WTC11 (cell line): Measurements from ENCODE around the gene GRK2. TPM values are rescaled to one million over a fixed set of nuclear protein-coding genes. Genes with fewer than 3 reads are reported as not detected.

ENCODE experiments used
- CREM ChIP-seq: sonication (generic); formaldehyde crosslinking; IDR thresholded peaks from 2 replicates; pipeline ENCODE4 v1.8.1; 2022; ENCODE audit warnings: mild to moderate bottlenecking, missing genetic modification reagents, moderate library complexity
- CTCF ChIP-seq: fragments of 200-600 bp; IDR thresholded peaks from 2 replicates; pipeline ENCODE4 v1.8.0; 2022; ENCODE audit warnings: antibody characterized with exemption
- FOXJ3 ChIP-seq: sonication (generic); formaldehyde crosslinking; IDR thresholded peaks from 2 replicates; pipeline ENCODE4 v1.9.0; 2021; ENCODE audit warnings: missing genetic modification reagents, mild to moderate bottlenecking, borderline replicate concordance
- FOXK1 ChIP-seq: sonication (generic); formaldehyde crosslinking; IDR thresholded peaks from 2 replicates; pipeline ENCODE4 v1.8.0; 2022; ENCODE audit warnings: mild to moderate bottlenecking, moderate library complexity, missing genetic modification reagents
- FOXP1 ChIP-seq: sonication (generic); formaldehyde crosslinking; IDR thresholded peaks from 2 replicates; pipeline ENCODE4 v1.8.0; 2022; ENCODE audit warnings: missing genetic modification reagents, mild to moderate bottlenecking, moderate library complexity, borderline replicate concordance
- FOXP4 ChIP-seq: sonication (generic); formaldehyde crosslinking; IDR thresholded peaks from 2 replicates; pipeline ENCODE4 v1.8.0; 2022; ENCODE audit warnings: mild to moderate bottlenecking, missing genetic modification reagents
- GTF2I ChIP-seq: fragments of 250-450 bp; sonication (Bioruptor Pico); conservative IDR thresholded peaks from 2 replicates; pipeline ENCODE4 v1.4.0; 2021; ENCODE audit warnings: mild to moderate bottlenecking
- MYBL2 ChIP-seq: sonication (generic); formaldehyde crosslinking; IDR thresholded peaks from 2 replicates; pipeline ENCODE4 v1.8.1; 2023; ENCODE audit warnings: mild to moderate bottlenecking, moderate library complexity, missing genetic modification reagents
- NFATC4 ChIP-seq: fragments of 250-450 bp; sonication (Bioruptor Pico); IDR thresholded peaks from 2 replicates; pipeline ENCODE4 v1.9.0; 2021; ENCODE audit warnings: mild to moderate bottlenecking
- STAT6 ChIP-seq: sonication (generic); formaldehyde crosslinking; conservative IDR thresholded peaks from 2 replicates; pipeline ENCODE4 v1.8.1; 2023; ENCODE audit warnings: mild to moderate bottlenecking, low read depth, missing genetic modification reagents, moderate library complexity
- TP53 ChIP-seq: sonication (generic); formaldehyde crosslinking; IDR thresholded peaks from 2 replicates; pipeline ENCODE4 v1.8.1; 2023; ENCODE audit warnings: mild to moderate bottlenecking, missing genetic modification reagents
- USF1 ChIP-seq: sonication (generic); formaldehyde crosslinking; IDR thresholded peaks from 2 replicates; pipeline ENCODE4 v1.8.0; 2022; ENCODE audit warnings: mild to moderate bottlenecking, missing genetic modification reagents
- USF2 ChIP-seq: sonication (generic); formaldehyde crosslinking; IDR thresholded peaks from 2 replicates; pipeline ENCODE4 v1.8.1; 2023; ENCODE audit warnings: mild to moderate bottlenecking, missing genetic modification reagents, moderate library complexity
- ZBTB21 ChIP-seq: sonication (generic); formaldehyde crosslinking; IDR thresholded peaks from 2 replicates; pipeline ENCODE4 v1.8.1; 2023; ENCODE audit warnings: mild to moderate bottlenecking, missing genetic modification reagents, borderline replicate concordance
- ZNF121 ChIP-seq: sonication (generic); formaldehyde crosslinking; IDR thresholded peaks from 2 replicates; pipeline ENCODE4 v1.8.0; 2023; ENCODE audit warnings: missing genetic modification reagents
- ZNF138 ChIP-seq: sonication (generic); formaldehyde crosslinking; conservative IDR thresholded peaks from 2 replicates; pipeline ENCODE4 v1.8.1; 2022; ENCODE audit warnings: mild to moderate bottlenecking, moderate library complexity, missing genetic modification reagents
- ZNF396 ChIP-seq: fragments of 250-450 bp; sonication (Bioruptor Pico); IDR thresholded peaks from 2 replicates; pipeline ENCODE4 v1.8.0; 2021; ENCODE audit warnings: mild to moderate bottlenecking, moderate library complexity, borderline replicate concordance
- ZNF423 ChIP-seq: fragments of 250-450 bp; sonication (Bioruptor Pico); IDR thresholded peaks from 2 replicates; pipeline ENCODE4 v2.1.2; 2022; ENCODE audit warnings: mild to moderate bottlenecking, moderate library complexity
- ZNF425 ChIP-seq: fragments of 250-450 bp; sonication (Bioruptor Pico); conservative IDR thresholded peaks from 2 replicates; pipeline ENCODE4 v1.9.0; 2021; ENCODE audit warnings: mild to moderate bottlenecking
- total RNA-seq: library from RNA; stranded (reverse); gene quantifications from 3 replicates; pipeline ENCODE4 v1.2.3, GENCODE V29; 2021

GRK2 gene
- total RNA-seq, 1 experiment from 2014 or later: 68.1 TPM

- no peak for TF ChIP-seq ZNF425 (CRISPR knock-in tag)
- TF ChIP-seq GTF2I (CRISPR knock-in tag): no peak
- no peak; the same call in none of the 2 replicates for TF ChIP-seq ZBTB21
- 0 out of 2 replicates have a peak, but pooled peaks have one; percentile 51 for TF ChIP-seq NFATC4 (CRISPR knock-in tag)
- peak; percentile 48; the same call in 1 of the 2 replicates for TF ChIP-seq MYBL2 (CRISPR knock-in tag)
- TF ChIP-seq FOXJ3: no peak
- TF ChIP-seq FOXP4 (CRISPR knock-in tag): peak; percentile 50; the same call in 1 of the 2 replicates
- peak; percentile 65; the same call in 1 of the 2 replicates for TF ChIP-seq FOXP1 (CRISPR knock-in tag)
- TF ChIP-seq ZNF121 (CRISPR knock-in tag): no peak
- TF ChIP-seq TP53 (CRISPR knock-in tag): peak; percentile 87
- peak; percentile 26; the same call in 1 of the 2 replicates for TF ChIP-seq CTCF
- peak; percentile 41; the same call in 1 of the 2 replicates for TF ChIP-seq USF1 (CRISPR knock-in tag)
- no peak for TF ChIP-seq ZNF423 (CRISPR knock-in tag)
- peak; percentile 80; the same call in 1 of the 2 replicates for TF ChIP-seq ZNF138 (CRISPR knock-in tag)
- no peak for TF ChIP-seq USF2
- TF ChIP-seq CREM: peak; percentile 38
- TF ChIP-seq ZNF396 (CRISPR knock-in tag): no peak
- TF ChIP-seq STAT6 (CRISPR knock-in tag): peak; percentile 91; the same call in 1 of the 2 replicates
- peak; percentile 43; the same call in 1 of the 2 replicates for TF ChIP-seq FOXK1 (CRISPR knock-in tag)
Measured at GRCh38 chr11:67288452-67289225, 22.4 kb downstream of the GRK2 start (continued).
